CD14-positive monocyte (primary cell): ENCODE data around the gene GTPBP4. TPM values are rescaled to one million over a fixed set of nuclear protein-coding genes. Genes with fewer than 3 reads are reported as not detected.
A peak's percentile ranks its signal among the peaks of the same experiment; 100 is the strongest.

Experiments
- DNase-seq, 3 donors: peaks; one replicate each; pipeline ENCODE4 v3.0.0-alpha.2; 2011 to 2022
- H2AFZ ChIP-seq: 2 replicates; pipeline ENCODE4 v1.6.0; 2012; ENCODE audit warnings: mild to moderate bottlenecking, low read depth, low read length, inconsistent platforms; ENCODE audit not compliant: insufficient read depth, poor library complexity, severe bottlenecking
- H3K27ac ChIP-seq, 2 donors: 1 replicate in 1 of 2; 2 replicates in 1 of 2; pipeline ENCODE4 v1.5.1; 2012 to 2013; ENCODE audit warnings: low read length in 2 of 2, control low read depth in 1 of 2, inconsistent platforms in 1 of 2, low read depth in 1 of 2, mild to moderate bottlenecking in 1 of 2
- H3K27me3 ChIP-seq, 2 donors: one replicate each; pipeline versions ENCODE4 v1.6.0 to v1.6.1; 2011 to 2013; ENCODE audit warnings: low read length in 2 of 2; ENCODE audit not compliant: control insufficient read depth in 2 of 2, insufficient read depth in 2 of 2
- H3K36me3 ChIP-seq, 2 donors: replicated peaks in 1 of 2; 1 replicate in 1 of 2; 2 replicates in 1 of 2; pipeline versions ENCODE4 v1.5.1 to v1.6.1; 2012 to 2013; ENCODE audit warnings: low read length in 2 of 2, control low read depth in 1 of 2, inconsistent platforms in 1 of 2, mild to moderate bottlenecking in 1 of 2; ENCODE audit not compliant: insufficient read depth in 2 of 2, control insufficient read depth in 1 of 2
- H3K4me1 ChIP-seq, 2 donors: 1 replicate in 1 of 2; 2 replicates in 1 of 2; pipeline versions ENCODE4 v1.5.1 to v1.6.1; 2012 to 2013; ENCODE audit warnings: low read length in 2 of 2, control low read depth in 1 of 2, inconsistent platforms in 1 of 2, mild to moderate bottlenecking in 1 of 2, moderate library complexity in 1 of 2; ENCODE audit not compliant: insufficient read depth in 2 of 2, control insufficient read depth in 1 of 2
- H3K4me2 ChIP-seq: replicated peaks from 2 replicates; pipeline ENCODE3; 2012; ENCODE audit warnings: low read length, moderate library complexity, mild to moderate bottlenecking; ENCODE audit not compliant: poor library complexity, severe bottlenecking; ENCODE audit errors: extremely low read depth
- H3K4me3 ChIP-seq, 3 experiments: fragments of 200-600 bp in 1 of 3; sonication (generic) in 1 of 3; replicated peaks in 1 of 3; 1 replicate in 2 of 3; 2 replicates in 1 of 3; pipeline ENCODE4 v1.5.1; 2011 to 2013; ENCODE audit warnings: low read length in 3 of 3, mild to moderate bottlenecking in 3 of 3, control low read depth in 2 of 3, low read depth in 2 of 3, inconsistent platforms in 1 of 3, moderate library complexity in 1 of 3
- H3K79me2 ChIP-seq: 2 replicates; pipeline ENCODE4 v1.6.0; 2012; ENCODE audit warnings: mild to moderate bottlenecking, control low read depth, inconsistent platforms, low read length, moderate library complexity; ENCODE audit not compliant: insufficient read depth
- H3K9ac ChIP-seq: 2 replicates; pipeline ENCODE4 v1.6.0; 2017; ENCODE audit warnings: low read length, mild to moderate bottlenecking; ENCODE audit not compliant: insufficient read depth, poor library complexity, severe bottlenecking
- H3K9me3 ChIP-seq, 2 donors: replicated peaks in 1 of 2; 1 replicate in 1 of 2; 2 replicates in 1 of 2; pipeline versions ENCODE4 v1.5.1 to v1.6.1; 2012 to 2013; ENCODE audit warnings: low read length in 2 of 2, control low read depth in 1 of 2; ENCODE audit not compliant: control insufficient read depth in 1 of 2, insufficient read depth in 1 of 2
- H4K20me1 ChIP-seq: 2 replicates; pipeline ENCODE4 v1.6.0; 2012; ENCODE audit warnings: mild to moderate bottlenecking, low read length, control low read depth, moderate library complexity; ENCODE audit not compliant: insufficient read depth
- H3K27ac Mint-ChIP-seq, 7 donors: one replicate each; pipeline ENCODE4 v1.8.0; 2020; ENCODE audit warnings: mild to moderate bottlenecking in 7 of 7, mixed read lengths in 7 of 7, moderate library complexity in 6 of 7, inconsistent platforms in 2 of 7
- H3K27me3 Mint-ChIP-seq, 3 donors: one replicate each; pipeline ENCODE4 v1.8.0; 2021 to 2022; ENCODE audit warnings: low read depth in 3 of 3, mild to moderate bottlenecking in 3 of 3, mixed read lengths in 3 of 3, moderate library complexity in 3 of 3, inconsistent platforms in 1 of 3
- H3K36me3 Mint-ChIP-seq, 2 donors: one replicate each; pipeline ENCODE4 v1.8.0; 2020; ENCODE audit warnings: mixed read lengths in 2 of 2, inconsistent platforms in 1 of 2, mild to moderate bottlenecking in 1 of 2
- H3K4me1 Mint-ChIP-seq: one replicate; pipeline ENCODE4 v1.8.0; 2020; ENCODE audit warnings: mild to moderate bottlenecking, mixed read lengths
- H3K4me3 Mint-ChIP-seq, 2 donors: one replicate each; pipeline ENCODE4 v1.8.0; 2020; ENCODE audit warnings: mild to moderate bottlenecking in 2 of 2, mixed read lengths in 2 of 2, moderate library complexity in 1 of 2
- H3K9me3 Mint-ChIP-seq, 7 donors: one replicate each; pipeline ENCODE4 v1.8.0; 2020 to 2022; ENCODE audit warnings: mixed read lengths in 7 of 7, mild to moderate bottlenecking in 6 of 7, moderate library complexity in 6 of 7, inconsistent platforms in 2 of 7
- WGBS: methylation state at CpG from one replicate; pipeline ENCODE4 v1.1.5; 2013; ENCODE audit warnings: missing lambda C conversion rate; ENCODE audit not compliant: insufficient coverage; 5-methylcytosine and 5-hydroxymethylcytosine counted together
- intact Hi-C, 2 donors: fragments of 100-400 bp; cut with micrococcal nuclease; formaldehyde crosslinking; loops; one replicate each; pipeline versions ENCODE4 v1.15.0 to v1.15.1; 2023
- polyA plus RNA-seq, 3 donors: library from polyadenylated mRNA; depleted of rRNA in 1 of 3; unstranded in 2 of 3; stranded (reverse) in 1 of 3; fragments of 300-500 nt in 2 of 3; fragments of >200 nt in 1 of 3; fragmentation: Illumina TruSeq in 2 of 3; gene quantifications; 1 replicate in 2 of 3; 2 replicates in 1 of 3; pipeline ENCODE4 v1.2.3, GENCODE V29; 2012 to 2021
- TF ChIP-seq, protein P1 (sequence below): fragments of 200-600 bp; IDR thresholded peaks from one replicate; pipeline ENCODE4 v1.8.0; 2022; ENCODE audit warnings: antibody characterized with exemption, mild to moderate bottlenecking

GTPBP4 gene
- polyA plus RNA-seq, 3 donors = 9.9 to 16.1 (median 12.2) TPM

DNA sequence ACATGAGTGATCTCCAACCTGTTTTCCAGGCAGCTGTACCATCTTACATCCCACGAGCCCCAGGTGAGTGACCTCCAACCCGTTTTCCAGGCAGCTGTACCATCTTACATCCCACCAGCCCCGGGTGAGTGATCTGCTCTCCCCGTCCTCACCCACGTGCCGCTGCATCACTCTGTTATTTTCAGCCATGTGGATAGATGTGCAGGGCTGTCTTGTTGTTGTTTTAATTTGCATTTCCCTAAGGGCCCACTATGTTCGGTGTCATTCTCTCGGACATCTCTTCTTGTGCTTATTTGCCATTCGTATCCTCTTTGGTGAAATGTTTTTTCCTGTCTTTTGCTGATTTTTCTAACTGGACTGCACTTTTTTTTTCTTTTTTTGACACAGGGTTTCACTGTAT is 38.8 kb upstream of the GTPBP4 start:
- Histone ChIP-seq H2AFZ (no peak overlapping the region), H3K4me3 (no peak overlapping the region), H4K20me1 (no peaks in the 10 kb centered on the region), H3K36me3 (no peaks in the 10 kb centered on the region), H3K4me2 (no peak overlapping the region), H3K79me2 (no peaks in the 10 kb centered on the region), H3K4me1 (peaks cover 12 to 14% of the 10 kb centered on the region in 2 donors), H3K27me3 (no peaks in the 10 kb centered on the region), H3K9me3 (peaks cover 0 to 3% of the 10 kb centered on the region in 2 donors), H3K27ac (no peak overlapping the region), H3K9ac (no peak overlapping the region)
- no peaks in the 10 kb centered on the region for H3K36me3 Mint-ChIP-seq
- WGBS = 100% methylated on average over 3 of the region's 9 CpGs
- peaks cover 2 to 6% (median 4%) of the 10 kb centered on the region in 3 donors for H3K27me3 Mint-ChIP-seq
- DNase-seq = no peak
- intact Hi-C loops = no loop called here
- H3K4me3 Mint-ChIP-seq = no peak overlapping the region
- TF ChIP-seq, protein P1, sequence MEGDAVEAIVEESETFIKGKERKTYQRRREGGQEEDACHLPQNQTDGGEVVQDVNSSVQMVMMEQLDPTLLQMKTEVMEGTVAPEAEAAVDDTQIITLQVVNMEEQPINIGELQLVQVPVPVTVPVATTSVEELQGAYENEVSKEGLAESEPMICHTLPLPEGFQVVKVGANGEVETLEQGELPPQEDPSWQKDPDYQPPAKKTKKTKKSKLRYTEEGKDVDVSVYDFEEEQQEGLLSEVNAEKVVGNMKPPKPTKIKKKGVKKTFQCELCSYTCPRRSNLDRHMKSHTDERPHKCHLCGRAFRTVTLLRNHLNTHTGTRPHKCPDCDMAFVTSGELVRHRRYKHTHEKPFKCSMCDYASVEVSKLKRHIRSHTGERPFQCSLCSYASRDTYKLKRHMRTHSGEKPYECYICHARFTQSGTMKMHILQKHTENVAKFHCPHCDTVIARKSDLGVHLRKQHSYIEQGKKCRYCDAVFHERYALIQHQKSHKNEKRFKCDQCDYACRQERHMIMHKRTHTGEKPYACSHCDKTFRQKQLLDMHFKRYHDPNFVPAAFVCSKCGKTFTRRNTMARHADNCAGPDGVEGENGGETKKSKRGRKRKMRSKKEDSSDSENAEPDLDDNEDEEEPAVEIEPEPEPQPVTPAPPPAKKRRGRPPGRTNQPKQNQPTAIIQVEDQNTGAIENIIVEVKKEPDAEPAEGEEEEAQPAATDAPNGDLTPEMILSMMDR = no peak
- peaks cover 18% of the 10 kb centered on the region for H3K4me1 Mint-ChIP-seq
- H3K9me3 Mint-ChIP-seq = peaks cover 0 to 6% (median 3%) of the 10 kb centered on the region in 7 donors
- H3K27ac Mint-ChIP-seq = peak overlapping the region in 1 of 7 donors; percentile 43

DNA sequence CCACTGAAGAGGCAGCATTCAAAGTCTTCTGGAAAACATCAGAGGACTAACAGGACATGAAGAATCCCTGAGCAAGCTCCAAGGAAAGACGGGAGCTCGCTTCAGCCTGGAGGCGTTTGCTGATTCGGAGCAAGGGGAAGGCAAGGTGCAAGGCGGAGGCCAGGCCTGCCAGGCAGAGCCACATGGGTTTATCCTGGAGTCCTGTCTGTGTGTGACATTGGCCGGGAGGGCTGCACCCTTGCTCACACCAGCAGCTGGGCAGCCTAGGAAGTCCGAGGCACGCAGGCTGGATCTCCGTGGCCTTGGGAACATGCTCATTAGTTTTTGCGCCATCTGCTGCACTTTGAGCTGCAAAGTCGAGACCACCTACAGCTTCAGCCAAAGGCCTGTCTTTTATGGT is 34.4 kb upstream of the GTPBP4 start:
- no peak overlapping the region for H3K9ac ChIP-seq
- Mint-ChIP-seq H3K27ac (no peak overlapping the region), H3K36me3 (no peaks in the 10 kb centered on the region), H3K4me3 (no peak overlapping the region), H3K27me3 (peaks cover 4 to 10% (median 5%) of the 10 kb centered on the region in 3 donors), H3K9me3 (peaks cover 0 to 1% (median 0%) of the 10 kb centered on the region in 7 donors), H3K4me1 (no peaks in the 10 kb centered on the region)
- no peaks in the 10 kb centered on the region for H3K4me1 ChIP-seq
- no peak overlapping the region for H3K27ac ChIP-seq
- H3K9me3 ChIP-seq = no peaks in the 10 kb centered on the region
- no peaks in the 10 kb centered on the region for H3K36me3 ChIP-seq
- DNase-seq = no peak
- whole genome bisulfite sequencing = 94% methylated on average over 10 of the region's 11 CpGs
- H4K20me1 ChIP-seq = no peaks in the 10 kb centered on the region
- intact Hi-C loops = no loop called here
- no peak overlapping the region for H2AFZ ChIP-seq
- no peak overlapping the region for H3K4me3 ChIP-seq
- TF ChIP-seq, protein P1 = no peak
- no peaks in the 10 kb centered on the region for H3K79me2 ChIP-seq
- no peak overlapping the region for H3K4me2 ChIP-seq
- no peaks in the 10 kb centered on the region for H3K27me3 ChIP-seq
